ENCODE data around the gene ILDR1.
"Not testable (repeated sequence)": the region's sequence is repeated elsewhere in the genome, so short reads cannot be mapped to it uniquely, and the experiment has no call there.

- TF ChIP-seq CTCF (IDR thresholded peaks at IDR 0.05; ENCODE audit: low read length); EZH2 (optimal IDR thresholded peaks at IDR 0.05; ENCODE audit: low read depth, low read length): not testable (repeated sequence)
Measured at GRCh38 chr3:121938141-121938855, 83.7 kb downstream of the ILDR1 start.

All from MM.1S (cell line).